Cardiac fibroblast (primary cell): ENCODE measurements around the gene MARCO.

Experiments used
- DNase-seq, 2 donors: peaks; one replicate each; pipeline versions ENCODE4 v3.0.0 to v3.0.0-alpha.2; 2010; ENCODE audit warnings: low read depth in 2 of 2
- H3K4me3 ChIP-seq, 2 donors: replicated peaks in 1 of 2; 1 replicate in 1 of 2; 2 replicates in 1 of 2; pipeline ENCODE4 v1.5.1; 2011; ENCODE audit warnings: low read depth in 2 of 2, low read length in 2 of 2, mild to moderate bottlenecking in 2 of 2, moderate library complexity in 1 of 2
- TF ChIP-seq, protein P1 (sequence below): IDR thresholded peaks from one replicate; pipeline ENCODE4 v1.5.1; 2011; ENCODE audit warnings: low read depth, mild to moderate bottlenecking, low read length, inconsistent platforms

The MARCO gene, protein sequence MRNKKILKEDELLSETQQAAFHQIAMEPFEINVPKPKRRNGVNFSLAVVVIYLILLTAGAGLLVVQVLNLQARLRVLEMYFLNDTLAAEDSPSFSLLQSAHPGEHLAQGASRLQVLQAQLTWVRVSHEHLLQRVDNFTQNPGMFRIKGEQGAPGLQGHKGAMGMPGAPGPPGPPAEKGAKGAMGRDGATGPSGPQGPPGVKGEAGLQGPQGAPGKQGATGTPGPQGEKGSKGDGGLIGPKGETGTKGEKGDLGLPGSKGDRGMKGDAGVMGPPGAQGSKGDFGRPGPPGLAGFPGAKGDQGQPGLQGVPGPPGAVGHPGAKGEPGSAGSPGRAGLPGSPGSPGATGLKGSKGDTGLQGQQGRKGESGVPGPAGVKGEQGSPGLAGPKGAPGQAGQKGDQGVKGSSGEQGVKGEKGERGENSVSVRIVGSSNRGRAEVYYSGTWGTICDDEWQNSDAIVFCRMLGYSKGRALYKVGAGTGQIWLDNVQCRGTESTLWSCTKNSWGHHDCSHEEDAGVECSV

DNA sequence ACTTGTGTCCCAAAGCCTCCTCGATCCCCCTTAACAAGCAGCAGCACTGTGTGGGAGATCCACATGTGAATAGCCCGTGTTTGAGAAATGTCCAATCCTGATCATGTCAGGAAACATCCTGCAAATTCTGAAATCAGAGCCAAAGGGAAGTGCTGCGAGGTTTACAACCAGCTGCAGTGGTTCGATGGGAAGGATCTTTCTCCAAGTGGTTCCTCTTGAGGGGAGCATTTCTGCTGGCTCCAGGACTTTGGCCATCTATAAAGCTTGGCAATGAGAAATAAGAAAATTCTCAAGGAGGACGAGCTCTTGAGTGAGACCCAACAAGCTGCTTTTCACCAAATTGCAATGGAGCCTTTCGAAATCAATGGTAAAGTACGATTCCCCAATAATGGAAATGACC lies at the start of gene MARCO:
MARCO (plus strand) TSS at position 164 of the 400 bp plus-strand sequence; CDS start at position 271, 107 bp downstream.
- no peak for DNase-seq
- TF ChIP-seq, protein P1, sequence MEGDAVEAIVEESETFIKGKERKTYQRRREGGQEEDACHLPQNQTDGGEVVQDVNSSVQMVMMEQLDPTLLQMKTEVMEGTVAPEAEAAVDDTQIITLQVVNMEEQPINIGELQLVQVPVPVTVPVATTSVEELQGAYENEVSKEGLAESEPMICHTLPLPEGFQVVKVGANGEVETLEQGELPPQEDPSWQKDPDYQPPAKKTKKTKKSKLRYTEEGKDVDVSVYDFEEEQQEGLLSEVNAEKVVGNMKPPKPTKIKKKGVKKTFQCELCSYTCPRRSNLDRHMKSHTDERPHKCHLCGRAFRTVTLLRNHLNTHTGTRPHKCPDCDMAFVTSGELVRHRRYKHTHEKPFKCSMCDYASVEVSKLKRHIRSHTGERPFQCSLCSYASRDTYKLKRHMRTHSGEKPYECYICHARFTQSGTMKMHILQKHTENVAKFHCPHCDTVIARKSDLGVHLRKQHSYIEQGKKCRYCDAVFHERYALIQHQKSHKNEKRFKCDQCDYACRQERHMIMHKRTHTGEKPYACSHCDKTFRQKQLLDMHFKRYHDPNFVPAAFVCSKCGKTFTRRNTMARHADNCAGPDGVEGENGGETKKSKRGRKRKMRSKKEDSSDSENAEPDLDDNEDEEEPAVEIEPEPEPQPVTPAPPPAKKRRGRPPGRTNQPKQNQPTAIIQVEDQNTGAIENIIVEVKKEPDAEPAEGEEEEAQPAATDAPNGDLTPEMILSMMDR, result no peak
- H3K4me3 ChIP-seq, result no peak within 1 kb of the TSS

DNA sequence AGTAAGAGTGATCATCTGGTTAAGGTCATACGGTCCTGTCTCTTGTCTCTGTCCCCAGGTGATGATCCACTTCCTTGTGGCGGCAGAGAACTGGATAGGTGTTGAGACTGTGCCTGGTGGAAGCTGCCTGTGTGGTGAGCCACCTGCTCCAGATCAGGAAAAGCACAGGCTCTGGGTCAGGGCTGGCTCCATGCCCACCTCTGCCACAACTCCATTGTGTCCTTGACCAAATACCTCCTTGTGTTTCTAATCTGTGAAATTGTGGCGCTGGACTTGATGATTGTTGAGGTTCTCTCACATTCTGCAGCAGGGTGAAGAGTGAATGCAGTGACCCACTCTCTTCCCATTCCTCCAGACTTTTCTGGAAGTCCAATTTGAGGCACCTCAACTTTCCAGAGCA lies 48.9 kb upstream of the MARCO start:
- H3K4me3 ChIP-seq, result no peak overlapping the region
- no peak for DNase-seq
- TF ChIP-seq, protein P1, result no peak

DNA sequence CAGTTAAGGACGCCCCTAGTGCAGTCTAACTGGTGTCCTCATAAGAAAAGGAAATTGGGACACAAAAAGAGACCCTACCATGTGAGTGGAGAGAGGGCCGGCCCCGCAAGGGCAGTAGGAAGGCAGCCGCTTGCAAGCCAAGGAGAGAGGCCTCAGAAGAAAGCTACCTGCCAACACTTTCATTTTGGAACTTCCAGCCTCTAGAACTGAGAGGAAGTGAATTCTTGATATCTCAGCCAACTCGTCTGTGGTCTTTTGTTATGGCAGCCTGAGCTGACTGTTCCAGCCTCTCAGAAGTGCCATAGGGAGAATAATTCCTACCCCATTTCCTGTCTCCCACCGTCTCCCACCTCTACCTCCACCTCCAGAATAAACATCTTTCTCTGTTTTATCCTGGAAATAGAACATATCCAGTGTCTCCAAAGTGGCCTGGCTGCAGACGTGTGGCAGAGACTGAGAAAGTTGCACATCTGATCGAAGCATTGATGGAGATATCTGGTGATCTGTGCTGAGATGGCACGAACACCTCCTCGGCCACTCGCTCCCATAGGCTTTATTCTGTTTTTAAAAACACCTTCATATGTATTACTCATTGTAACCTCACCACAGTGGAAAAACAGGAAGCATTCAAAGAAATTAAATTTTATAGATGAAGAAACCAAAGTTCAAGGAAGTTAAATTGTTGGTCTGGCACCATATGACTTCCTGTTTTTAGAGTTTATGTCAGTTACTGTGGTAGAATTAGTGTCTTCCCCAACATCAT lies 39.5 kb upstream of the MARCO start:
- DNase-seq, result no peak
- H3K4me3 ChIP-seq, result no peak overlapping the region
- TF ChIP-seq, protein P1, result no peak

DNA sequence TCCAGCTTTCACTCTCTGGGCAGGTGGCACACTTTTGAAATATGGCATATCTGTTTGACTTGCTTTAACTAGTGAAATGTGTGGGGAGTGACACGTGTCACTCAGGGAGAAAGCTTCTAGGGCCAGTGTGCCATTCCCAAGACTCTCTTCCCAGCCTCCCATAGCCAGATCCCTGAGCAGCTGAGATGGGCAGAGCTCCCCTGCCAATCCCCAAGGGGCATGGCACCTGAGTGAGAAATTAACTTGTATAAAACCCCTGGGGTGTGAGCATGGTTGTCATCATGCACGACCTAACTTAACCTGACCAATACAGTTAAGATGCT lies 39.0 kb upstream of the MARCO start:
- no peak for DNase-seq
- H3K4me3 ChIP-seq, result no peak overlapping the region
- TF ChIP-seq, protein P1, result no peak

DNA sequence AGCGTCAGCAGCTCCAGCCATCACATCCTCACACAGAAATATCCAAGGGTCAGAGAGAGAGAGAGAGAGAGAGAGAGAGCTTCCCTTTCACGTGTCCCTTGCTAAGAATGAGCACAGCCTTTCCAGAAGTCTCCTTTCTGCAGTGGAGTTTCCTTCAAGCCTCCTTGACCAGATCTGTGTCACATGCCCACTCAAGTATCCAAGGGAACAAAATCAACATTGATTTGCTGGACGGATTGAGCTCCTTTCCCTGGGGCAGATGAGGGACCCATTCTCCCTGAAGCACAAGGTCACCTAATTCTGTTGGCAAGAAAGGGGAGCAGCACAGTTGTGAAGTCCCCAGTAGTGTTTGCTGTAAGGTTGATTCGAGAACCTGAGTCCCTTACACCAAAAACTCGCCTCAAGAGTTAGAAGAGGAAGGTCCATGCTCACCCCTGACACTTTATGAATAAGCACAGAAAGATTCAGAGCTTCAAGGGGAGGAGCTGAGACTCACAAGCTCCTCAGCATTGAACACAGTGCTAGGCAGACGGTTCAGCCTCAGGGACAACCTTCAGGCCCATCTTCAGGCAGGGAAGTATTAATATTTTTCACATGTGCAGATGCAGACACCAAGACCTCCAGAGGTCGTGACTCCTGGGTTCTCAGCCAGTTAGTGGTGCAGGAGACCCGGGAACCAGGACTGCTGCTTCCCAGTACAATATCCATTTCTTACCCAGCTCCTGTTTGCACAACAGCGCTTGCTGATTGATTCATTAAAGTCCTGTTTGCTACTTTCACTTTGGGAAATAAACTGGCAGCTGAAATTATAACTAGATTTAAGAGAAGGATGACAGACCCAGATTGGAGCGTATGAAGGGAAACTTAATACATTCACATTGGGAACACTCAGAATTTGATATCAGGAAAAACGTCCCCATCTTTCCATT lies 38.2 kb upstream of the MARCO start:
- TF ChIP-seq, protein P1, result no peak
- no peak overlapping the region for H3K4me3 ChIP-seq
- no peak for DNase-seq

DNA sequence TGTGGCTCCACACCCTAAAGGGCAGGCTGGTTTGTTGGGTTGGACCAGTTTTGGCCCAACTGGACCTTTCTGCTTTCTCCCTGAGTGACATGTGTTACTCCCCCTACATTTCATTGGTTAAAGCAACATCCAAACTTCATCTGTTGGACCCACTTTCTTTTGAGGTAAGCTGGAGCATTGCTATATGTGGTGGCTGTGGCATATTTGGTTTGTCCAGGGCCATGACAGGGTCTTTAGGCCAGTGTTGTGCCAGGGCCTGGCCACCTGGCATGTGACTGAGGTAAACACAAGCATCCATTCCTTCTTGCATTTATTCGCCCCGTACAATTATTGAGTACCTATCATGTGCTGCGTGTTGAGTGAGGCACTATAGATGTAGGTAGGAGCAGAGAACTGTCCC lies 36.8 kb upstream of the MARCO start:
- no peak for DNase-seq
- TF ChIP-seq, protein P1, result no peak
- H3K4me3 ChIP-seq, result no peak overlapping the region
